Measurements from ENCODE around the gene PSME1.
"Not testable (repeated sequence)": the region's sequence is repeated elsewhere in the genome, so short reads cannot be mapped to it uniquely, and the experiment has no call there.

The PSME1 gene

GRCh38 chr14:24105609-24106239 is 30.3 kb upstream of the PSME1 start:
- not testable (repeated sequence) for DNase-seq (ENCODE audit: low read depth, low spot score)

GRCh38 chr14:24106672-24107271 is 29.2 kb upstream of the PSME1 start:
- DNase-seq (ENCODE audit: low read depth, low spot score), result no peak

- DNase-seq (ENCODE audit: low read depth, low spot score), result no peak
Measured at GRCh38 chr14:24108336-24108874, 27.6 kb upstream of the PSME1 start.

- no peak for DNase-seq (ENCODE audit: low read depth, low spot score)
Measured at GRCh38 chr14:24110060-24110459, 25.9 kb upstream of the PSME1 start.

- no peak for DNase-seq (ENCODE audit: low read depth, low spot score)
Measured at GRCh38 chr14:24110523-24110922, 25.5 kb upstream of the PSME1 start.

GRCh38 chr14:24113379-24113800 is 22.6 kb upstream of the PSME1 start:
- no peak for DNase-seq (ENCODE audit: low read depth, low spot score)

- peak; percentile 54 for DNase-seq (ENCODE audit: low read depth, low spot score)
Measured at GRCh38 chr14:24113801-24114531, 22.0 kb upstream of the PSME1 start.

GRCh38 chr14:24114532-24115421 is 21.2 kb upstream of the PSME1 start, which contains the start of the genes DCAF11 and NRL:
DCAF11 (plus strand) TSS chr14:24114777; CDS start chr14:24115595, 818 bp downstream.
NRL (minus strand) TSS chr14:24114949; CDS start chr14:24082848, 32,101 bp downstream.
- DNase-seq (ENCODE audit: low read depth, low spot score), result peak; percentile 98

- no peak for DNase-seq (ENCODE audit: low read depth, low spot score)
Measured at GRCh38 chr14:24115422-24116127, 20.4 kb upstream of the PSME1 start.

- DNase-seq (ENCODE audit: low read depth, low spot score), result no peak
Measured at GRCh38 chr14:24116128-24116814, 19.7 kb upstream of the PSME1 start.

- no peak for DNase-seq (ENCODE audit: low read depth, low spot score)
Measured at GRCh38 chr14:24117179-24117578, 18.8 kb upstream of the PSME1 start.

GRCh38 chr14:24119691-24120090 is 16.3 kb upstream of the PSME1 start:
- no peak for DNase-seq (ENCODE audit: low read depth, low spot score)

GRCh38 chr14:24121210-24121609 is 14.8 kb upstream of the PSME1 start:
- no peak for DNase-seq (ENCODE audit: low read depth, low spot score)

GRCh38 chr14:24122416-24122815 is 13.6 kb upstream of the PSME1 start:
- no peak for DNase-seq (ENCODE audit: low read depth, low spot score)

- DNase-seq (ENCODE audit: low read depth, low spot score), result no peak
Measured at GRCh38 chr14:24122898-24123297, 13.1 kb upstream of the PSME1 start.

- DNase-seq (ENCODE audit: low read depth, low spot score), result no peak
Measured at GRCh38 chr14:24123424-24124417, 12.3 kb upstream of the PSME1 start.

GRCh38 chr14:24126939-24127338 is 9.1 kb upstream of the PSME1 start:
- DNase-seq (ENCODE audit: low read depth, low spot score), result no peak

GRCh38 chr14:24127673-24128072 is 8.3 kb upstream of the PSME1 start:
- no peak for DNase-seq (ENCODE audit: low read depth, low spot score)
